ENCODE measurements around the gene SLC25A12.

Gene SLC25A12

DNA sequence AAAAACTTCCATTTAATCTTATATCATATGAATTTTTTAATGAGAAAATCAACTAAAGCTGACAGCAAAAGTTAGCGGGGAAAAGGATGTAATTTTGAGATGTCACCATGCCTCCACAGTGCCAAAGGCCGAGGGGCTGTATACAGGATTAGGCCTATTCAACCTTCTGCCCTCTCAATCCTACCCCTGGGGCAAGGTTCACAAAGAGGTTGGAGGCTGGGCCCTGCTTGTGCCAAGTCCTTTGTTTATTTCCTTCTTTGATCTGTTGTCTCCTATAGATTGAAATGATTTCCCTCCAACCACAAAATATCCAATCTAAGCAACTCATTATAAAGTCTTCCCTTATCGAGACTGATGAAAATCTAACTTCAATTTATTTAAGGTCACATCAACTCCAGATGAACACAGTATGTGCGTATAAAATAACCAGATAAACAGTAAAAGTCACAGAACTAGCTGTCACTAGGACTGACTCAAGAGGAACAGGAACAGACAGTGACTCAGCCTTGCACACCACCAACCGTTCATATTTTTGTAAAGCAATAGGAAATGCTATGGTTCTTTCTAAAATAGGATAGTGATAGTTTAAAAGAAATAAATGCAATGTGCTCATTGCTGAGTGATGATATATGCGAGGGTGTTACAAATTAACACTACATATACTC, 95.8 kb downstream of the SLC25A12 start:
- peak; percentile 84 for ATAC-seq

GRCh38 chr2:171794918-171795317, 99.1 kb downstream of the SLC25A12 start:
- TF ChIP-seq RARB (CRISPR knock-in tag; IDR thresholded peaks at IDR 0.05) (no peak), PATZ1 (CRISPR knock-in tag; IDR thresholded peaks at IDR 0.05; ENCODE audit: borderline replicate concordance) (no peak), SNAI2 (CRISPR knock-in tag; IDR thresholded peaks at IDR 0.05) (no peak), TCF4 (CRISPR knock-in tag; IDR thresholded peaks at IDR 0.05; ENCODE audit: borderline replicate concordance) (no peak), TSHZ2 (CRISPR knock-in tag; IDR thresholded peaks at IDR 0.05) (no peak), ISL1 (CRISPR knock-in tag; IDR thresholded peaks at IDR 0.05) (no peak), ESRRG (CRISPR knock-in tag; IDR thresholded peaks at IDR 0.05) (no peak), ARNTL (CRISPR knock-in tag; IDR thresholded peaks at IDR 0.05; ENCODE audit: borderline replicate concordance, low read depth) (no peak), ZFP3 (CRISPR knock-in tag; IDR thresholded peaks at IDR 0.05) (no peak), ZFP30 (CRISPR knock-in tag; IDR thresholded peaks at IDR 0.05) (no peak), BACH2 (CRISPR knock-in tag; IDR thresholded peaks at IDR 0.05; ENCODE audit: borderline replicate concordance) (no peak), OSR1 (CRISPR knock-in tag; IDR thresholded peaks at IDR 0.05) (no peak), ZNF565 (CRISPR knock-in tag; conservative IDR thresholded peaks at IDR 0.05; ENCODE audit: low read depth) (no peak), ZC3H10 (CRISPR knock-in tag; IDR thresholded peaks at IDR 0.05) (no peak), TOX (CRISPR knock-in tag; IDR thresholded peaks at IDR 0.05; ENCODE audit: borderline replicate concordance) (no peak)
- TF ChIP-seq, protein P1, sequence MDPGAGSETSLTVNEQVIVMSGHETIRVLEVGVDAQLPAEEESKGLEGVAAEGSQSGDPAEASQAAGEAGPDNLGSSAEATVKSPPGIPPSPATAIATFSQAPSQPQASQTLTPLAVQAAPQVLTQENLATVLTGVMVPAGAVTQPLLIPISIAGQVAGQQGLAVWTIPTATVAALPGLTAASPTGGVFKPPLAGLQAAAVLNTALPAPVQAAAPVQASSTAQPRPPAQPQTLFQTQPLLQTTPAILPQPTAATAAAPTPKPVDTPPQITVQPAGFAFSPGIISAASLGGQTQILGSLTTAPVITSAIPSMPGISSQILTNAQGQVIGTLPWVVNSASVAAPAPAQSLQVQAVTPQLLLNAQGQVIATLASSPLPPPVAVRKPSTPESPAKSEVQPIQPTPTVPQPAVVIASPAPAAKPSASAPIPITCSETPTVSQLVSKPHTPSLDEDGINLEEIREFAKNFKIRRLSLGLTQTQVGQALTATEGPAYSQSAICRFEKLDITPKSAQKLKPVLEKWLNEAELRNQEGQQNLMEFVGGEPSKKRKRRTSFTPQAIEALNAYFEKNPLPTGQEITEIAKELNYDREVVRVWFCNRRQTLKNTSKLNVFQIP (CRISPR knock-in tag; IDR thresholded peaks at IDR 0.05; ENCODE audit: borderline replicate concordance, low read depth), result no peak
- TF ChIP-seq, protein P2, sequence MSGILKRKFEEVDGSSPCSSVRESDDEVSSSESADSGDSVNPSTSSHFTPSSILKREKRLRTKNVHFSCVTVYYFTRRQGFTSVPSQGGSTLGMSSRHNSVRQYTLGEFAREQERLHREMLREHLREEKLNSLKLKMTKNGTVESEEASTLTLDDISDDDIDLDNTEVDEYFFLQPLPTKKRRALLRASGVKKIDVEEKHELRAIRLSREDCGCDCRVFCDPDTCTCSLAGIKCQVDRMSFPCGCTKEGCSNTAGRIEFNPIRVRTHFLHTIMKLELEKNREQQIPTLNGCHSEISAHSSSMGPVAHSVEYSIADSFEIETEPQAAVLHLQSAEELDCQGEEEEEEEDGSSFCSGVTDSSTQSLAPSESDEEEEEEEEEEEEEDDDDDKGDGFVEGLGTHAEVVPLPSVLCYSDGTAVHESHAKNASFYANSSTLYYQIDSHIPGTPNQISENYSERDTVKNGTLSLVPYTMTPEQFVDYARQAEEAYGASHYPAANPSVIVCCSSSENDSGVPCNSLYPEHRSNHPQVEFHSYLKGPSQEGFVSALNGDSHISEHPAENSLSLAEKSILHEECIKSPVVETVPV (CRISPR knock-in tag; IDR thresholded peaks at IDR 0.05), result no peak
- ATAC-seq, result no peak

More for the DNA sequence above, 95.8 kb downstream of the SLC25A12 start:
- TF ChIP-seq ZNF70 (CRISPR knock-in tag; IDR thresholded peaks at IDR 0.05) (no peak), ZFP3 (CRISPR knock-in tag; IDR thresholded peaks at IDR 0.05) (no peak), ISL1 (CRISPR knock-in tag; IDR thresholded peaks at IDR 0.05) (no peak)
- TF ChIP-seq, protein P2 (CRISPR knock-in tag; IDR thresholded peaks at IDR 0.05), result no peak

DNA sequence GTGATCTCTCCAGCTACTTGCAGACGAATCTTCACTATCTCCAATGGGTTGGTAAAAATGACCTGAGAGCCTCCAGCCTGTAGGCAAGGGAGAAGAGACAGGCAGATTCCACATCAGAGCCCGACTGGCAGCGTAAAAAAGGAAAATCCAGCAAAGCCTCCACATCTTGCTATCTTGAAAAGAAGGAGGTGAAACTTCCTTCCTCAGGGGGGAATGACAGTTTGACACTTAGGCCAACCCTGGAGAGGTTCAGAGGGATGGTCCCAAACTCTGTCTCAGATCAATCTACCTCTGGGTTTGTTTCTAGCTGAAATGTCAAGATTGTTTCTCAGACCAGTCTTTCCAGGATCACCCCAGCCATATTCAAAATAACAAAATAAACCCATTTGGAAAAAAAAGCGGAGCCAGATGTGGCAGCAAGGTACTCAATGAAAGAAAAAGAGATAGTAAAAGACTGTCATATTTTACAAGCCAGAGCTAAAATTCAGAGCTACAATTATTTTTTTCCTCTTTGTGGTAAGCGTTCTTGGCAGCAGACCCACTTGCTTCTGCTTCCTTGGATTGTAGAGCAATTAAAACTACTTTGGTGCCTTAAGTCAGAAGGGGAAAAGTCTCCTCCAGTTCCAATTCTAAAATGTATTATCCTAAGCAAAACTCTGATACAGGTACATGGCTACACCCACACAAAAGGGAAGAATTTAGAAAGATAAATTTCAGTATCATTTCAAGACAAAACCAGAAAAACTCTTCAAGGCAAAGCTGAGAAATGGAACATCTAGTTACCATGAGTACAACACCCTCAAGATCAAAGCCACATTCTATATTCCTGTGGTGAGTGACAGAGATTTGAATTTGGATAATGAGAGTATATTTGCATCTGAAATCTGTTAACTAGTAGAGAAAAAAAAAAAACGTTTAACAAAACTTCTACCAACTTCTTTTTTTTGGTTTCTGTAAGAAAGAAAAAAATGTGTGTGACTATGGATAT, 100.1 kb downstream of the SLC25A12 start:
- no peak for ATAC-seq
- TF ChIP-seq ZC3H10 (CRISPR knock-in tag; IDR thresholded peaks at IDR 0.05), result no peak
- TF ChIP-seq ARNTL (CRISPR knock-in tag; IDR thresholded peaks at IDR 0.05; ENCODE audit: borderline replicate concordance, low read depth), result no peak
- TF ChIP-seq ZNF565 (CRISPR knock-in tag; conservative IDR thresholded peaks at IDR 0.05; ENCODE audit: low read depth), result no peak
- TF ChIP-seq, protein P1 (CRISPR knock-in tag; IDR thresholded peaks at IDR 0.05; ENCODE audit: borderline replicate concordance, low read depth), result no peak
- no peak for TF ChIP-seq ISL1 (CRISPR knock-in tag; IDR thresholded peaks at IDR 0.05)
- no peak for TF ChIP-seq GLIS3 (CRISPR knock-in tag; IDR thresholded peaks at IDR 0.05)
- no peak for TF ChIP-seq ZNF70 (CRISPR knock-in tag; IDR thresholded peaks at IDR 0.05)
- TF ChIP-seq PPARA (CRISPR knock-in tag; IDR thresholded peaks at IDR 0.05; ENCODE audit: borderline replicate concordance), result no peak
- TF ChIP-seq SNAI2 (CRISPR knock-in tag; IDR thresholded peaks at IDR 0.05), result no peak
- TF ChIP-seq, protein P2 (CRISPR knock-in tag; IDR thresholded peaks at IDR 0.05), result no peak
- TF ChIP-seq BACH2 (CRISPR knock-in tag; IDR thresholded peaks at IDR 0.05; ENCODE audit: borderline replicate concordance), result no peak

Measured in SK-N-SH treated with all-trans-retinoic acid at 6 μM for 48 hours (cell line).